ENCODE results near the gene FKBP6.
"Not testable (repeated sequence)": the region's sequence is repeated elsewhere in the genome, so short reads cannot be mapped to it uniquely, and the experiment has no call there.

Gene FKBP6

DNA sequence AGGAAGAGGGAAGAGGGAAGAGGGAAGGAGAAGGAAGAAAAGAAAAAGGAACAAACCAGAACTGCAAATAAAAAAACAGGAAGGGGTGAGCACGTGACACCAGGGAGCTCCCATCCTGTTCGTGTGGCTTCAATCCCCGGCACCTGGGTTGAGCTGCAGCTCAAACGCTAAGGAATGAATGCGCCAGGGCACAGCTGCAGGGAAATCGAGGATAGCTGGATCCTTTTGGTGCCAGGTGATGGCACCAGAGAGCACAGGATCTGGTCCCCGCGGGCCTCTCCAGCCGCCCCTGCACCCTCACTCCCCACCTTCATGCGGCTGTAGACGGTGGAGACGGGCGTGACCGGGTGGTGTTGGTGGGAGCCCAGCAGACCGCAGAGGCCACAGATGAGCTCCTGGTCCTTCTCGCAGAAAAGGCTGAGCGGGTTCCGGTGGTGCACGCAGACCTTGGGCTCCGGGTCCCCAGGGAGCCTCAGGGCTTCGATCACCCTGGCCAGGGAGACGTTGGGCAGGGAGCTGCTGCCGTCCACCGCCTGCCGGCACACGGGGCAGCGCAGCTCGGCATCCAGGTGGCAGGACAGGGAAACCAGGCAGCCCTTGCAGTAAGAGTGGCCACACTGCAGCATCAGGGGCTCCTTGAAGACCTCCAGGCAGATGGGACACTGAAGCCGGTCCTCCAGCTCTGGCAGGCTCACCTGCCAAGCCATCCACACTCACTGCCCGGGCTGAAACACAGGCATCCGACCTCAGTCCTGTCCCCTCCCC, 3.7 kb upstream of the FKBP6 start:
- DNase-seq: not testable (repeated sequence)

GRCh38 chr7:73325424-73325823, 2.5 kb upstream of the FKBP6 start:
- not testable (repeated sequence) for DNase-seq

- DNase-seq: not testable (repeated sequence)
These were observed 512 bp upstream of the FKBP6 start for GRCh38 chr7:73327449-73327848.

- no peak for DNase-seq
These were observed 735 bp downstream of the FKBP6 start for GRCh38 chr7:73328696-73329095.

DNA sequence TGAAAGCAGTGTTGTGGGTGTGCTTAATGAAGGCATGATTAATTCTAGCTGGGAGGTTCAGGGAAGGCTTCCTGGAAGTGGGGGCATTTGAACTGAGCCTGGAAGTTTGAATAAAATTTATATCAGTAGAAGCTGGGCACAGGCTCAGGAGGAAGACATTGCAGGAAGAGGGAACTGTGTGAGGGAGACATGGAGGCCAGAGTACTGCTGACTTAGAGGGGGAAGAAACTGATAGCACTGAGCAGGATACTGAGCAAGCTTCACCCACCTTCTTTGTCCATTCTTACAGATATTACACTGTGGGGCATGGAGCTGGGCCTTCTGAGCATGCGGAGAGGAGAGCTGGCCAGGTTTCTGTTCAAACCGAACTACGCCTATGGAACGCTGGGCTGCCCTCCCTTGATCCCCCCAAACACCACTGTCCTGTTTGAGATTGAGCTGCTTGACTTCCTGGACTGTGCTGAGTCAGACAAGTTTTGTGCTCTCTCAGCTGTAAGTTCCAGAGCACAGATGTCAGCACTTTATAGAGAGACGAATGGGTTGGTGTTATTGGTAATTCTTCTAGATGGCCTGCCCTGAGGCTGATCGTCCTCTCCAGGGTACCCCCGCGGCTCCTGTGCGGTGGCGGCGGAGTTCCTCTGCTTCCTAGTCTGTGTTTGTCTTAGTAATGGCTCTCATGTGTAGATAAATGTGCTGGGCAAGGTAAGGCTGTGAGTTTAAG, 2.1 kb downstream of the FKBP6 start:
- no peak for DNase-seq

GRCh38 chr7:73330772-73331171, 2.8 kb downstream of the FKBP6 start:
- DNase-seq: no peak

- DNase-seq: no peak
These were observed 4.5 kb downstream of the FKBP6 start for GRCh38 chr7:73332447-73332846.

- no peak for DNase-seq
These were observed 10.4 kb downstream of the FKBP6 start for GRCh38 chr7:73338321-73338720.

- DNase-seq: no peak
These were observed 12.6 kb downstream of the FKBP6 start for GRCh38 chr7:73340514-73340913.

DNA sequence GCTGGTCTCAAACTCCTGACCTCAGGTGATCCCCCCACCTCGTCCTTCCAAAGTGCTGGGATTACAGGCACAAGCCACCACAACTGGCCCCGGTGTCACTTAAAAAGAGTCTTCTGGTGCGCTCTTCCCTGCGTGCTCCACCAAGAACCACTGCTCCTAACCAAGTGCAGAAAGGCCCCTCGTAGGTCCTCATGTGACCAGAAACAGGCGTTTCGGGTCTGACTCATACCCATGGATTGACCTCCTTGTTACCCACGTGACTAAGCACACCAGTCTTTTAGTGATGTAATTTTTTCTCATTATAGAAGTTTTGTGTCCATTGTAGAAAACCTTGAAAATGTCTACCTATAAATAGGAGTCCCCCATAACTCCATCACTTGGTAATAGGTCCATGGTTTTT, 13.9 kb downstream of the FKBP6 start:
- no peak for DNase-seq

DNA sequence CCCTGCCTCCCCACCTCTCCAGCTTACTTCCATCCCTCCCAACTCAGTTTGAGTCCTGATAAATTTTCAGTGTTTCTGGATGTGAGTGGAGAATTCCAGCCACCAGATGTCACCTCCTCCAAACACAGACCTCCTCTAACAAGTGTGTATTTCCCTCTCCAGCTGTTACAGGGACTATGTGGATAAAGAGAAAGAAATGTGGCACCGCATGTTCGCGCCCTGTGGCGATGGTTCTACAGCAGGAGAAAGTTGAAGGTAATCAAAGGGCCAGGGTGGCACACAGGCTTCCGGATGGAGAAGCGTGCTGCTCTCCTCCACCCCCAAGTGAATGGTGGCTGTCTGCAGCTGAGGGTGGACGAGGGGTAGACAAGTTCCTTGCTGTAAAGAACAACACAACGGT, 14.7 kb downstream of the FKBP6 start:
- DNase-seq: no peak

GRCh38 chr7:73343671-73344380, 15.9 kb downstream of the FKBP6 start:
- no peak for DNase-seq

- DNase-seq: no peak
These were observed 17.6 kb downstream of the FKBP6 start for GRCh38 chr7:73345538-73345937.

DNA sequence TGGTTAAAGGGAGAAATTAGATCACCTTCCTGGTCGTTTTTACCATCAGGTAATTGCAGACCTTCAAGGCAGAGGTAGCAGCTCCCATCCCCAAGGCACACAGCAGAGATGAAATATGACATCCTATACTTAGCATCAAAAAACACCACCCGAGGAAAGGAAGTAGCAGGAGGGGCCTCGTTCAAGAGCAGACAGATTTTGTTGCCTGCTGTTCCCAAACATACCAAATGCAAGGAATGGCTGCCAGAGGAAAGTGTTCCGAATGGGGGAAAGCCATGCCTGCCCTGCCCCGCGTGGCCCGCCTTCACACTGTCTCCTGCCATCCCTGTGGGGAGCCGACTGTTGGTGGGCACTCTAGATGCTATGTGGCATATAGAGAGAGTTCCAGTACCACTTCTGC, 18.0 kb downstream of the FKBP6 start:
- no peak for DNase-seq

GRCh38 chr7:73349763-73350162, 21.8 kb downstream of the FKBP6 start:
- DNase-seq: no peak

DNA sequence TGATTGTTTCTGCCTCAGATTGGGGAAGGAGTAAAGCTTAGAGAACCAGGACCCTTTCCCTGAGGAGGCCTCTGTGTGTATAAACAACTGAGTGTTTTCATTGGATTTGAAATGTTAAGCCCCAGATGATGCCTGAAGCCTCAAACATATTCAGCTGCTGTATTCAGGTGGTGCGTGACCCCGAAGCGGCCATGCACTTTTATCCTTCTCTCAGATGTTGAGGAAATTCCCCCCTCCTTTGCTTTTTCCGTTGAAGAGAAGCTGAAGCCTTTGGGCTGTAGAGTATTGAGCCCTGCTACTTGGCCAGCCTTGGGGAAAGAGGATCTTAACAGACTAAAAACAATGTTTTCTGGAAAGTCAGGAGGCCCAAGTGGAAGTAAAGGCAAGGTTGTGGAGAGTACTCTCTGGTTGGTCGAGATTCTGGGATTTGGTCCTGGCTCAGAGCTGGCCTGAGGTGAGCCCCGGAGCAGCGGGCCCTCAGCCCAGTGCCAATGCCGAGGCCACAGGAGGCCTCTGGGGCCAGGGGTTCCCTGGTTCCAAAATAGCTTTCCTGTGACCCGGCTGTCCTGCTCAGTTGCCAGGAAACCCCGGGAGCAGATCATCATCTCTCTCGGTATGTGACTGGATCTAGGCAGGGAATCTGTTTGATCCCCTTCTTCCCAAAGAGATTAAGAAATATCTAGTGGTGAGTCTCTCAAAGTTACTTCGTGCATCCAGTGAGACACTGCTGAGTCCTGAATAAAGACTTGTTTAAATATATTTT, 22.5 kb downstream of the FKBP6 start:
- DNase-seq: no peak

DNA sequence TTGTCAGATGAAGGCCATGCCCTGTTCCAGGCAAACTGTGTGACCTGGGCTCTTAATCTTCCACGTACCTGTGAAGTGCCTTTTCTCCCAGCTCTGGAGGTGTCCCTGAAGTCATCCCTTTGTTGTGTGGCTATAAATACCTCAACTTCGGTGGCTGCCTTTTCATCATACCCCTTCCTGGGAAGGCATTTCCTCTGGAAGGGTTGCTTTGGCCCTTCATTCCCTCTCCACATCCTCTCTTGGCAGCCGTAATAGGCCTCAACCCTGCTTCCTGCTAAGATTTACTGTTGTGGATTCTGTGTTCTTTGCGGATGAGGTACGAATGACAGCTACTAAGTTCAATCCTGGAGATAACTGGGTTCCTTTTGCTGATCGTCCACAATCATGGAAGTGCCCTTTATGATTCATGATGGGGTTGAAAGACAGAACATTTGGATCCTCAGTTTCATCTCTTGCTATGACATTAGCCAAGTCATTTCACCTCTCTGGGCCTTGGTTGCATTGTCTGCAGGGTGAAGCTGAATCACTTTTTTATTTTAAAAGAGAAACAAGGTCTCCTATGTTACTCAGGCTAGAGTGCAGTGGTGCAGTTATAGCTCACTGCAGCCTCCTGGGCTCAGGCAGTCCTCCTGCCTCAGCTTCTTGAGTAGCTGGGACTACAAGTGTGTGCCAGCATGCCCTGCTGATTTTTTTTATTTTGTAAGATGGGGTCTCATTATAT, 23.6 kb downstream of the FKBP6 start:
- no peak for DNase-seq

DNA sequence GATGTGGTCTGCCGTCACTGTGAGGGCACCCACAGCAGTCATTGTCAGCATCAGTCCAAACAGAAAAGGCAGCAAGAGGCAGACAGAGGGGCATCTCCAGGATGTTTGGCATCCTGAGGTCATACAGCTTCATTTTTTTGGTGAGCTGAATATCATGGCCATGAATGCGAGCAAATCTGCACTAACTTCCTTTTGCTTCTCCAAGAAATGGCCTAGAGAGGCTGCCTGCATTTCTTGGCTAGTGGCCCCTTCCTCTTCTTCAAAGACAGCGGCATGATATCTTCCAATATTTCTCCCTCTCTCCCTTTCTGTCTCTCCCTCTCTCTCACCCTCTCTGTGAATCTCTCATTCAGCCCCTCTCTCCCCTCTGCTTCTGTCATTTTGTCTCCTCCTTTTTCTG, 24.8 kb downstream of the FKBP6 start:
- DNase-seq: no peak

- no peak for DNase-seq
These were observed 25.3 kb downstream of the FKBP6 start for GRCh38 chr7:73353243-73353642.

- no peak for DNase-seq
These were observed 26.2 kb downstream of the FKBP6 start for GRCh38 chr7:73354196-73354595.

- no peak for DNase-seq
These were observed 26.9 kb downstream of the FKBP6 start for GRCh38 chr7:73354821-73355220.

DNA sequence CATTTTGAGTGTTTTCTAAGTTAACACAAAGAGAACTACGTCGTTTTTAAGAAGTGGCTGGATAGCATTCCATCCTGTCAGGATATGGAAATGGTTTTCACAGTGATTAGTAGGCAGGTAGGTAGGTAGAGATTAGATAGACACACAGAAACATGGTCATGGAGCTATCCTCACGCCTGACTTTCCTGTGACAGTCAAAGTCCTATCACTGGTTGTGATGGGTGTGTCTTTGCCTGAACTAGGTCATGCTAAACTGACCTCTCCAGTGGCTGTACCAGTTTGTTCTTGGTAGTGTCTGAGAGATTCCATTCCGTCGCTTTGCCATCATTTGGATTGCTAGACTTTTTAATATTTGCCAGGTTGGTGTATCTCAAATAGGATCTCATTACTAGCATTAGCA, 28.2 kb downstream of the FKBP6 start:
- DNase-seq: no peak

All from NCI-H446 (cell line).